Cardiac muscle cell (in vitro differentiated cells and primary cell): ENCODE data around the gene EFCAB9. TPM values are rescaled to one million over a fixed set of nuclear protein-coding genes. Genes with fewer than 3 reads are reported as not detected.

ENCODE experiments used
- DNase-seq, 2 donors: peaks; one replicate each; pipeline versions ENCODE4 v3.0.0 to v3.0.0-alpha.2; 2010 to 2017; ENCODE audit warnings: low read depth in 1 of 2, low spot score in 1 of 2
- H3K27ac ChIP-seq: fragments of 200-600 bp; sonication (generic); 2 replicates; pipeline ENCODE4 v1.5.1; 2016
- H3K27me3 ChIP-seq: fragments of 200-600 bp; sonication (generic); 2 replicates; pipeline ENCODE4 v1.6.0; 2016; ENCODE audit warnings: control low read depth
- H3K36me3 ChIP-seq: fragments of 200-600 bp; sonication (generic); 2 replicates; pipeline ENCODE4 v1.5.1; 2016; ENCODE audit warnings: control low read depth
- H3K4me1 ChIP-seq: fragments of 200-600 bp; sonication (generic); 2 replicates; pipeline ENCODE4 v1.8.1; 2017; ENCODE audit warnings: low read depth, mild to moderate bottlenecking, mixed run types
- H3K4me3 ChIP-seq: fragments of 200-600 bp; sonication (generic); 2 replicates; pipeline ENCODE4 v1.5.1; 2016; ENCODE audit warnings: mild to moderate bottlenecking
- H3K9me3 ChIP-seq: fragments of 200-600 bp; sonication (generic); 2 replicates; pipeline ENCODE4 v1.5.1; 2017; ENCODE audit warnings: low read depth, mild to moderate bottlenecking, control low read depth
- CTCF ChIP-seq: IDR thresholded peaks from 2 replicates; pipeline ENCODE4 v1.5.1; 2012; ENCODE audit warnings: low read depth, mild to moderate bottlenecking, low read length
- polyA plus RNA-seq: library from polyadenylated mRNA; unstranded; fragments of >200 nt; fragmentation: Nextera tagmentation; extraction: Ambion mirVana; gene quantifications from 2 replicates; pipeline ENCODE4 v1.2.1, GENCODE V29; 2016
- total RNA-seq: library from RNA; depleted of rRNA; stranded (reverse); fragments of >200 nt; gene quantifications from 2 replicates; pipeline ENCODE4 v1.2.3, GENCODE V29; 2016

Gene EFCAB9
- total and polyA plus RNA-seq, 2 experiments from 2014 or later, result not detected

- H3K4me3 ChIP-seq, result no peak overlapping the region
- no peak overlapping the region for H3K27ac ChIP-seq
Observed at GRCh38 chr5:172186114-172186695, 7.8 kb upstream of the EFCAB9 start.

GRCh38 chr5:172187118-172188032 is 6.6 kb upstream of the EFCAB9 start:
- H3K27me3 ChIP-seq, result no peaks in the 10 kb centered on the region
- H3K4me1 ChIP-seq, result no peaks in the 10 kb centered on the region
- no peak overlapping the region for H3K27ac ChIP-seq
- no peaks in the 10 kb centered on the region for H3K9me3 ChIP-seq
- H3K36me3 ChIP-seq, result no peaks in the 10 kb centered on the region
- peak; percentile 35 to 71 for DNase-seq
- H3K4me3 ChIP-seq, result peak overlapping the region; percentile 56
- no peak for TF ChIP-seq CTCF

More at GRCh38 chr5:172186114-172186695, 7.8 kb upstream of the EFCAB9 start:
- TF ChIP-seq CTCF, result no peak
- no peak for DNase-seq
- H3K27me3 ChIP-seq, result no peaks in the 10 kb centered on the region
- no peaks in the 10 kb centered on the region for H3K9me3 ChIP-seq
- no peaks in the 10 kb centered on the region for H3K4me1 ChIP-seq
- H3K36me3 ChIP-seq, result no peaks in the 10 kb centered on the region

DNA sequence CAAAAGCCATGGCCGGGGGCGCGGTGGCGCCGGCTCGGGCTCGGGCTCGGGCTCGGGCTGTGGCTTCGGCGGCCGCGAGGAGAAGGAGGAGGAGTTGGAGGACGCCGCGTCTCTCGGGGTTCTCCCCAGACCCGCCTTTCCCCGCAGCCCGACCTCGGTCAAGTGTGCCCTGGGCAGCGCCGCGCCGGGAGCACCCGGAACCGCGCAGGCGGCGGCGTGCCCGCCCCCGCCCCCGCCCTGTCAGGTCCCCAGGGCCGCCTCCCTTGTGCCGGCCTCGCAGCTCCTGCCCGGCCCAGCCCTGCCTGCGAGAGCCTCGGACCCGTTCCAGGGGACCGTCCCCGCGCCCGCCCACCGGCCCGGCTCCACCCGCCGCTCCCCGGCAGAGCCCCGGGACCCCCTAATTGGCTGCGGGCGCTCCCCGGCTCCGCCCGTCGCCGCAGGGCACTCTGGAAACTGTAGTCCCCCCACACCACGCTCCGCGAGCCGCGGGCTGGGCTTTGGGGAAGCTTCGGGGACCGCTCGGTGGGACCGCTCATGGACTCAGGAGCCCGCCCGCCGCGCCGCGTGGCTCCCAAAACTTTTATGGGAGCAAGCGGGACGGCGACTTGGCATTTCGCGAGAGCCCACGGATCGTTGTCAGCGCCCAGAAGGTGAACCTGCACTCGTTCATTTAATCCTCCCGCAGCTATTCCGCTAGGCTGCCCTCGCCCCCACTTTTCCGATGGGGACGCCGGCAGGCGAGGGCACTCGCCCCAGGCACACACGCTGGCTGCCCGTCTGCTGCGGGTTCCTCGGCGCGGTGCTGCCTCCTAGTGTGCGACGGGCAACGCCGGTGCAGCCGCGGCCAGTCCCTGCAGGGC is 5.7 kb upstream of the EFCAB9 start, which contains the start of gene STK10:
Gene STK10 (minus strand): TSS at position 192 of the 860 bp plus-strand sequence. CDS start 182 bp downstream, at position 10.
- H3K4me1 ChIP-seq, result no peaks in the 10 kb centered on the region
- TF ChIP-seq CTCF, result peak; percentile 90
- H3K27me3 ChIP-seq, result no peaks in the 10 kb centered on the region
- peak; percentile 91 to 96 for DNase-seq
- H3K4me3 ChIP-seq, result peak within 1 kb of the TSS; percentile 56
- no peak within 1 kb of the TSS for H3K27ac ChIP-seq
- no peaks in the 10 kb centered on the region for H3K9me3 ChIP-seq
- H3K36me3 ChIP-seq, result no peaks in the 10 kb centered on the region

DNA sequence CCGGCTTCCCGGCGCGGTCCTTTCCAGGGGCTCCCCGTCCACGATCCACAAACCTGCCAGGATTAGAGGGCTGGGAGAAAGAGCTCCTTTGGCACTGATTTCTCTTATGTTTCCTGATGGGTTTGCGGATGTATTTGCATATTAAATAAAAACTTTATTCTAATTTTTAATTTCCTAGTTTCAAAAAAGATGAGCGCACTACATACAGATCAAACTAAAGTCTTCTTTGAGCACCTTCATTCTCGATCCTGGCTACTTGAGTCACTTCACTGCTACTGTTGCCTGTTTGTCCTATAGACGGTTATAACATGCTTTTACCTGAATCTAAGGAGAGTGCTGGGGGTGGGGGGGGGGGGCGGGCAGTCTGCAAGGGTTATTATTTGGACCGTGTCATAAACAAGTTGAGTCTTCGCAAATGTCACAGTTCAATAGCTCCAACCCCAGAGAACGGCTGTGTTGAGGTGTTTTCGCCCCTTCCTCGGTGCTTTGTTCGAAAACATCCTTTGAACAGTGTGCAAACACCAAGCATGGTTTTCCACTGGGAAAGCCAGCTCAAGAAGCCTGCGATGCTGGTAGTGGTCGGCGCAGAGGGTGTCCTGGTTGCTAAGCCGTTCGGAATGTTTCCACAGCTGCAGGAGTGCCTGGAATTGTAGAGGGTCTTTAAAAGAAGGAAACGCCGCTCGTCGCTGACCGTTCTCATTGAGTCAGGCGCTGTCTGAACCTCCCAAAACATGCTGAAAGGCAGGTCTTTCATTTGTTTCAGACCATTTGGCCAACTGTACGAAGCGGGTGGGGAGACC is 4.9 kb upstream of the EFCAB9 start:
- no peak for TF ChIP-seq CTCF
- Histone ChIP-seq H3K4me3 (peak overlapping the region; percentile 56), H3K27ac (no peak overlapping the region), H3K4me1 (no peaks in the 10 kb centered on the region), H3K9me3 (no peaks in the 10 kb centered on the region), H3K27me3 (no peaks in the 10 kb centered on the region), H3K36me3 (no peaks in the 10 kb centered on the region)
- peak in 1 of 2 donors; percentile 48 for DNase-seq
